ENCODE results near the gene COX6A2.

COX6A2 gene

DNA sequence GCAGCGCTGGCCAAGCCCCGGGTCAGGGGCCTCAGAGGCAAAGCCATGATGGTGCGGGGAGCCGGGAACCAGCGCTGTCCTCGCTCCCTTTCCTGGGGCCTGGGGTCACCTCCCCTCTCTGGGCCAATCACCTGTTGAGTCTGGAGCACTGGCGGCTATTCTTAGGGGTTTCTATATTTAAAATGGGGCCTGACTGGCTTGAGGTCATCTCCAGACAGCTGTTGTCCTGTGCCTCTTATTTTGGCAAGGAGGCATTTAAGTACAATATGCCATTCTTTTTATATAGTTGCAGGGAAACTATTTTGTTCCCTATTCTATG lies at the start of gene COX6A2:
Gene COX6A2, minus strand, starts transcription at position 82 of the 319 bp plus-strand sequence. Its CDS starts 35 bp downstream, at position 47.
- DNase-seq (ENCODE audit: low read depth in 2 of 2): no peak

GRCh38 chr16:31477220-31478216 lies 49.4 kb upstream of the COX6A2 start:
- DNase-seq (ENCODE audit: low read depth in 2 of 2): no peak

DNA sequence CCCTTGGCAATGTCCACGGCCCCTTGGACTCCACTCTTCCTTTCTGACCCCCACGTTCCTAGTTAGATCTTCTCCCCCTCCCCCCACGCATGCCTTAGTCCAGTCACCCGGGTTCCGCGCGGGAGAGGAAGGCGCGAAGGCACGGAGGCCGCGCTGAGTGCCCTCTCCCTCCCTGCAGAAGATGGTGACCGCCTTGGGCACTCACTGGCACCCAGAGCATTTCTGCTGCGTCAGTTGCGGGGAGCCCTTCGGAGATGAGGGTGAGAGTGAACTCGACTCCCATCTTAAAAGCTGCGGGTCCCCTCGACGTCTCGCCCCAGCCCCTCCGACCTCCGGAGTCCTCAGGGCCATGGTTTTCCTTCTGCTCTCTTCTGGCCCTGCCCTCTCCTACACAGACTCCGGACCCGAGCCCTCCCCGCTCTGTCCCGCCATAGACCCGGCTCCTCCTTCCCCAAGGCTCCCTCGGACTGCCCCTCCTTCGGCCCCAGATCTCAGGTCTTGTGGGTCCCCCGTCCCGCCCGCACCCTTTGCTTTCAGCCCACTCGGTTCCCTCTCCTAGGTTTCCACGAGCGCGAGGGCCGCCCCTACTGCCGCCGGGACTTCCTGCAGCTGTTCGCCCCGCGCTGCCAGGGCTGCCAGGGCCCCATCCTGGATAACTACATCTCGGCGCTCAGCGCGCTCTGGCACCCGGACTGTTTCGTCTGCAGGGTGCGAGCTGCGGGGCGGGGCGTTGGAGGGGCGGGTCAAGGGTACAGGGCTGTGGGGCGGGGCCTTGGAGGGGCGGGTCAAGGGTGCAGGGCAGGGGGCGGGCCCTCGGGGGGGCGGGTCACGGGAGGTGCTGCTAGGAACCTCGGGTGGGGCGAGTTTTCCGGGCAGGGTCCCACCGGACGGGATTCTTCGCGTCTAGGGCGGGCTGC lies 48.4 kb upstream of the COX6A2 start:
- peak; percentile 74 to 84 for DNase-seq (ENCODE audit: low read depth in 2 of 2)

GRCh38 chr16:31475946-31476302 lies 47.8 kb upstream of the COX6A2 start:
- DNase-seq (ENCODE audit: low read depth in 2 of 2): no peak

GRCh38 chr16:31474773-31475738 lies 46.9 kb upstream of the COX6A2 start:
- no peak for DNase-seq (ENCODE audit: low read depth in 2 of 2)

DNA sequence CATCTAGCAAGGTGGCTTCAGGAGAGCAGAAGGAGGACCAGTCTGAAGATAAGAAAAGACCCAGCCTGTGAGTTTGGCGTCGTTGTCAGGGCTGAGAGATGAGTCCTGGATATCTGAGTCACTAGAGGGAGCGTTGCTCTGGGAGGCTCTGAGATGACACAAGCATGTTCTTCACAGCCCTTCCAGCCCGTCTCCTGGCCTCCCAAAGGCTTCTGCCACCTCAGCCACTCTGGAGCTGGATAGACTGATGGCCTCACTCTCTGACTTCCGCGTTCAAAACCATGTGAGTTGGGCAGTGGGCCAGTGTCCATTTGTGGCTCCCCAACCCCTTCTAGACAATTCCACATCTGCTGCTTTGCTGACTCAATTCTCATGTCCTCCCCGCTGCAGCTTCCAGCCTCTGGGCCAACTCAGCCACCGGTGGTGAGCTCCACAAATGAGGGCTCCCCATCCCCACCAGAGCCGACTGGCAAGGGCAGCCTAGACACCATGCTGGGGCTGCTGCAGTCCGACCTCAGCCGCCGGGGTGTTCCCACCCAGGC lies 46.1 kb upstream of the COX6A2 start:
- DNase-seq (ENCODE audit: low read depth in 2 of 2): no peak

GRCh38 chr16:31473264-31473984 lies 45.3 kb upstream of the COX6A2 start:
- DNase-seq (ENCODE audit: low read depth in 2 of 2): no peak

GRCh38 chr16:31472709-31473203 lies 44.6 kb upstream of the COX6A2 start:
- no peak for DNase-seq (ENCODE audit: low read depth in 2 of 2)

DNA sequence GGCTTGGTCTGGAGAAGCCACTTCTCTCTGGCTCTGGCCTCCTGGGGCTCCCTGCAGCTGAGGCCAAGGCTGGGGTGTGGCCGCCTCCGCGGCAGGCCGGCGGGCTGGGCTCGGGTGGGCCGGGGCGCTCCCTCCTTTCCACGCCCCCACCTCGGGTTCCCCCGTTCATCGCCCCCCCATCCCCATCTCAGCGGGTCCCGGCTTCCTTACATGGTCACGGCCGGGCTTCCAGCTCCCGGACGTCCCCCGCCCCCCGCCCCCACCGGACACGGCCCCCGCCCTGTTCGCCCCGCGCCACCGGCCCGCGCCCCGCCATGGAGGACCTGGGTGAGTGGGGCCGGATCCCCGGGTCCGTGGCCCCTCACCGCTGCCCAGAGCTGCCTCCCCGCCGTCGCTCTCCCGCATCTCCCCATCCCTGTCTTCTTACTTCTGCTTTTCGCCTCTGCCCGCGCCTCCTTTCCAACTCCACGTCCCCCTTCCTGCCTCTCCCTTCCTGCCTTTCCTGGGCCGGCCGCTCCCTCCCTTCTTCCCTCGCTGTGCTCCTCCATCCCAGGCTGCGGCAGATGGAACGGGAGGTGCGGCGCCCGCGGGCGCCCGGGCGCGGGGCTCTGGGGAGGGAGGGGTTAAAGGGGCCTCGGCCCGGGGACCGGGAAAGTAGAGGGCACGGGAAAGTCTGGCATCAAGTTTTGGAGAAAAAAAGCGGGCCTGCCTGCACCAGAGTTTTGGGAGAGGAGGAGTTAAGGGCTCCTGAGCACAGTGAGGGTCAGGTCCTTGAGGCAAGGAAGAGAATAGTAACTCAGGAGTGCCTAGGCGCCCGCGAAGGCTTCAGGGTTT lies 43.9 kb upstream of the COX6A2 start, which contains the start of gene TGFB1I1:
Gene TGFB1I1, plus strand, starts transcription at position 278 of the 834 bp plus-strand sequence. Its CDS starts 37 bp downstream, at position 315.
- DNase-seq (ENCODE audit: low read depth in 2 of 2): no peak

GRCh38 chr16:31471241-31471874 lies 43.2 kb upstream of the COX6A2 start:
- DNase-seq (ENCODE audit: low read depth in 2 of 2): no peak

DNA sequence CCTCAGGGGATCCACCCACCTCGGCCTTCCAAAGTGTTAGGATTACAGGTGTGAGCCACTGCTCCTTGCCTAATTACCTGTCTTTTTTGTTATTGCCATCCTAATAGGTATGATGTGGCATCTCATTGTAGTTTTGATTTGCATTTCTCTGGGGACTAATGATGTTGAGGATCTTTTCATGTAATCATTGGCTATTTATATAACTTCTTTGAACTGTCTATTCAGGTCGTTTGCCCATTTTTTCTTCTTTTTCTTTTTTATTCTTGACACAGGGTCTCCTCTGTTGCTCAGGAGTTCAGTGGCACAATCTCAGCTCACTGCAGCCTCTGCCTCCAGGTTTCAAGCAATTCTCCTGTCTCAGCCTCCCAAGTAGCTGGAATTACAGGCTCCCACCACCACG lies 42.5 kb upstream of the COX6A2 start:
- no peak for DNase-seq (ENCODE audit: low read depth in 2 of 2)

GRCh38 chr16:31467858-31468257 lies 39.7 kb upstream of the COX6A2 start:
- DNase-seq (ENCODE audit: low read depth in 2 of 2): no peak

- DNase-seq (ENCODE audit: low read depth in 2 of 2): no peak
These were observed 39.1 kb upstream of the COX6A2 start for GRCh38 chr16:31467151-31467773.

GRCh38 chr16:31466381-31466841 lies 38.3 kb upstream of the COX6A2 start:
- no peak for DNase-seq (ENCODE audit: low read depth in 2 of 2)

GRCh38 chr16:31465788-31466370 lies 37.7 kb upstream of the COX6A2 start:
- DNase-seq (ENCODE audit: low read depth in 2 of 2): no peak

DNA sequence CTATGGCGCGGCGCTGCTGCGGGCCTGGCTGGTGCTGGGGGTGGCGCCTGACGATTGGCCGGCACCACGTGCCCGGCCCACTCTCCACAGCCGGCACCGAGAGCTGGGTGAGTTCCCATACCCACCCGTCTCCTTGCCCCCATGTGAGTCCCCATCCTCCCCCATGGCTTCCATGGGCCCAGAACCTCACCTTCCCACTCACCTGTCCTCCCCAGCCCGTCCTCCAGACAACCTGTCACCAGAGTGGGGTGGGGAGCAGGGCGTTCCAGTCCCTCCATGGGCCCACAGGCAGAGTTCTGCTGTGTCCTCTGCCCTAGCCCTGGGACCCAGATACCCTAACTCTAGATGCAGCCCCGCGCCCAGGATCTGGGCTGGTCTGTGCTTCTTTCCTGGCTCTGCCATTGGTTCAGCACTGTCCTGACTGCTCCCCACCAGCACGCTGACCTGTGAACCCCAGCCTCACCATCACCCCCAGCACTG lies 36.7 kb upstream of the COX6A2 start:
- no peak for DNase-seq (ENCODE audit: low read depth in 2 of 2)

- DNase-seq (ENCODE audit: low read depth in 2 of 2): no peak
These were observed 36.2 kb upstream of the COX6A2 start for GRCh38 chr16:31464348-31464769.

Data from stimulated activated CD8-positive, alpha-beta memory T cell treated with anti-CD3 and anti-CD28 coated beads, Interleukin-7, amount 100 ng/mL, for 1 hour (primary cell).